Epithelial cell of proximal tubule (primary cell): ENCODE results near the gene HEPHL1. TPM values are rescaled to one million over a fixed set of nuclear protein-coding genes. Genes with fewer than 3 reads are reported as not detected.

Source experiments
- DNase-seq: peaks from one replicate; pipeline ENCODE4 v3.0.0-alpha.2; 2011; ENCODE audit warnings: low read depth
- H3K4me3 ChIP-seq: 2 replicates; pipeline ENCODE4 v1.5.1; 2011; ENCODE audit warnings: low read depth, mild to moderate bottlenecking, low read length
- total RNA-seq: library from RNA; depleted of rRNA; stranded (reverse); fragments of >200 nt; gene quantifications from 2 replicates; pipeline ENCODE4 v1.2.3, GENCODE V29; 2015
- TF ChIP-seq, protein P1 (sequence below): conservative IDR thresholded peaks from 2 replicates; pipeline ENCODE4 v1.5.1; 2012; ENCODE audit warnings: low read depth, mild to moderate bottlenecking, low read length

Gene HEPHL1
- total RNA-seq, 1 donor from 2014 or later, result not detected

DNA sequence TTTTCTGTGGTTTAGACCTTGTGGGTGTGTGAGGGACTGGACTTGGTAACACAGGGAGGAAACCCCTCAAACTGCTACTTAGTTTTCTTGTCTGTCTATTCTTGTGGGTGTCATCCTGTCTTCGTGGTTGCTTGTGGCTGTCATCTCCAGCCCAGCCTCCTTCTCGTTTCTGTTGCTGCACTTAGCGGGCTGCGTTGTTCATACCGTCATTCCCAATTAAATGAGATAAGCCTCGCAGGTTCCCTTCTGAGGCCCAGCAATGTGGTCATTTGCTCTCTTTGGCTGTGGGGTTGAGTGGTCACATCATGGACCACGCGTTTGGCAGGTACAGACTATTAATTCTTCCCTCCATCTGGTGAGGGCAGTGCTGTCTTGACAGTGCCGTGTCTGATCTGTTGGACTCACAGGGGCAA, 126.3 kb downstream of the HEPHL1 start:
- TF ChIP-seq, protein P1, sequence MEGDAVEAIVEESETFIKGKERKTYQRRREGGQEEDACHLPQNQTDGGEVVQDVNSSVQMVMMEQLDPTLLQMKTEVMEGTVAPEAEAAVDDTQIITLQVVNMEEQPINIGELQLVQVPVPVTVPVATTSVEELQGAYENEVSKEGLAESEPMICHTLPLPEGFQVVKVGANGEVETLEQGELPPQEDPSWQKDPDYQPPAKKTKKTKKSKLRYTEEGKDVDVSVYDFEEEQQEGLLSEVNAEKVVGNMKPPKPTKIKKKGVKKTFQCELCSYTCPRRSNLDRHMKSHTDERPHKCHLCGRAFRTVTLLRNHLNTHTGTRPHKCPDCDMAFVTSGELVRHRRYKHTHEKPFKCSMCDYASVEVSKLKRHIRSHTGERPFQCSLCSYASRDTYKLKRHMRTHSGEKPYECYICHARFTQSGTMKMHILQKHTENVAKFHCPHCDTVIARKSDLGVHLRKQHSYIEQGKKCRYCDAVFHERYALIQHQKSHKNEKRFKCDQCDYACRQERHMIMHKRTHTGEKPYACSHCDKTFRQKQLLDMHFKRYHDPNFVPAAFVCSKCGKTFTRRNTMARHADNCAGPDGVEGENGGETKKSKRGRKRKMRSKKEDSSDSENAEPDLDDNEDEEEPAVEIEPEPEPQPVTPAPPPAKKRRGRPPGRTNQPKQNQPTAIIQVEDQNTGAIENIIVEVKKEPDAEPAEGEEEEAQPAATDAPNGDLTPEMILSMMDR, result no peak
- no peak overlapping the region for H3K4me3 ChIP-seq
- no peak for DNase-seq

DNA sequence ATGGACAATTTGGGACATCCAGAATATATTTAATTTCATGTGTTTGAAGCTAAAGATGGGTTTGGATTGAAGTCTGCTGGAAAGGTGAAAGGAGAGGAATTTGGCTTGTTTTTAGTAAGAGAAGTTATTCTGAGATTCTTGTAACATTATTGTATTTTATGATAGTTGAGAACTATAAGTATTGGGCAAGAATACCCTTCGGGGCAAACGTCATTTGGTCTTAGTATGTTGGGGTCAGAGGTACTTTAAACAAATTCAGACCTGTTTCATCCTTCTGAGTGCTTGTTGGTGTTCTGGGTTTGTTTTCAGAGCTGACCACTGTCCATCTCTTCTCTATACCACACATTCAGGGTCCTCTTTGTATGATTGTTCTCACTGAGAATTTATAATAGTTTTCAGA, 127.0 kb downstream of the HEPHL1 start:
- DNase-seq, result no peak
- H3K4me3 ChIP-seq, result no peak overlapping the region
- TF ChIP-seq, protein P1, result no peak

DNA sequence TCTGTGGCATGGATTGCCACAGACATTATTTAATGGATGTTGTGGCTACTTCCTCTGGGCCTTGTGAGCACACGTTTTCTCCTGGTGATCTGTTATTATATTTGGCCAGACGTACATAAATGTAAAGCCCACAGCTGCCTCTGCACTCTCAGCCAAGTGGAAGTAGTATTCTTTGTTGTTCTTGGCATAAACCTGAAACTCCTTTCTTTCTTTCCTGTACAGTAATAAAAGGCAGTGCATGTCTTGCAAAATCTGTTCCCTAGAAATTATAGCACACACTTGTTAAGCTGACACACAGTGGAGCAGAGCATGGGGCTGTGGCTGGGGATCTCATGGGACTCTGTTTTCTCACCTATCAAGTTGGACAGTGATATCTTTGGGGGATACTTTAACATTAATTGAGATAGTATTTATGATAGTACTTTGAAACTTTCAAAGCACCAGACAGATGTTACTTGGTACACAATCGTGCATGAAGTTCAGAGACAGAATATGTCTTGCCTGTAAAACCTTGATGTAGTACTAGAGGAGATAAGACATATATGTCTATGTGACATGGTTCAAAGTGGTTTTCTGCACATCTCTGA, 128.4 kb downstream of the HEPHL1 start:
- TF ChIP-seq, protein P1, result no peak
- no peak for DNase-seq
- no peak overlapping the region for H3K4me3 ChIP-seq

DNA sequence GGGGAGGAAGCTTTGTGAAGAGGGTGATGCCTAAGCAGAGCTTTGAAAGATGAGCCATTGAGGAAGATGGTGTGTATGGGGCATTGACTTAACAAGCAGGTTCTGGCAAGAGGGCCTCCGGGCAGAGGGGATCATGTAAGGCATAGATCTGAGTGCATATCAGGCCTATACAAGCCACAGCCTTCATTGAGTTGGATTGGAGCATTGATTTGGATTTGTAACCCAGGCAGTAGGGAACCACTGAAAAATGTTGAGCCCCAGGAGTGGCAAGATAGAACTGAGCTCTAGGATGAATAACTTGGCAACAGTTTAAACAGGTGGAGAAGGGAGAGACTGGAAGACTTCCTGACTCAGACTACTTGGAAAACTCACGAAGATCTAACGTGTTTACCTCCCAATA, 128.9 kb downstream of the HEPHL1 start:
- H3K4me3 ChIP-seq, result no peak overlapping the region
- no peak for DNase-seq
- TF ChIP-seq, protein P1, result no peak

DNA sequence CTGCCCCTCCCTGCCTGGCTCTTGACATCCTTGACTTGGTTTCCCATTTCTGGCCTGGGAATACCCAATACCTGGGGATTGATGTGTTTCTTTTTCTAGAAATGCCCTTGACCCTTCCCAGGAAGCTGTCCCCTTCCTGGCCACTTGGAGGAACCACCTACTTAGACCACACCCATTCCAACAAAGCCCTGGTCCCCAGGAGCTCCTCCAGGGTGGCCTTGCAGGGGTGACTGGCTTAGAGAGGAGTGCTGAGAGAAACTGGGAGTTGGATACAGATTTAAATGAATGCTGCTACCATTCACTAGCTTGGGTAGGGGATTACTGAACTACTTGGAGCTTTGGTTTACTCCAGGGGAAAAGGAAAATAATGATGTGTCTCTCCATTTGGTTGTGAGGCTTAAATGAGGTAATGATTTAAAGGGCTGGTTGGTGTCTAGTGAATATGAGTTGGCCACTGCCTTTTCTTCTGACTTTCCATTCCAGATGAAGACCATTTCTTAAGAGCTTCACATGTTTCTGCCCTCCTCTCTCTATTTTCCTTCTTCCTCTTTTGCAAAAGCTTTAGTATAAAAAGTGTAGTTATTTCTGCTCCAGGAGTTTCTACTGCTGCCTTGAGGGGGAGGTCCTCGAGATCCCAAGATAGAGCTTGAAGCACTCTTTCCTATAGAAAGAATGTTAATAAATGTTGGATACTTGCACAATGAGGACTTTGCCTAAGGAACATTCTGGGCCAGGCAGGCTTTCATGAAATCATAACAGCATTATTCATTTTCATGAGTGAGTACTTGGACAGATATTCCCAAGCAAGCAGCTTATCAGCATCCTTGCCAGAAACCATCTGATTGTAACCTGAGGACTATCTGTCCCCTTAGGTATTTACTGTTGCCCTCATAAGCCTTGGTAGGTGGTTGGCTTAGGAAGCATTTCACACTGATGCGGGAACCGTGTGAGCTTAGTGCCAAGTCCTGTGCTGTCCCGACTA, 129.8 kb downstream of the HEPHL1 start:
- DNase-seq, result no peak
- TF ChIP-seq, protein P1, result no peak
- no peak overlapping the region for H3K4me3 ChIP-seq

DNA sequence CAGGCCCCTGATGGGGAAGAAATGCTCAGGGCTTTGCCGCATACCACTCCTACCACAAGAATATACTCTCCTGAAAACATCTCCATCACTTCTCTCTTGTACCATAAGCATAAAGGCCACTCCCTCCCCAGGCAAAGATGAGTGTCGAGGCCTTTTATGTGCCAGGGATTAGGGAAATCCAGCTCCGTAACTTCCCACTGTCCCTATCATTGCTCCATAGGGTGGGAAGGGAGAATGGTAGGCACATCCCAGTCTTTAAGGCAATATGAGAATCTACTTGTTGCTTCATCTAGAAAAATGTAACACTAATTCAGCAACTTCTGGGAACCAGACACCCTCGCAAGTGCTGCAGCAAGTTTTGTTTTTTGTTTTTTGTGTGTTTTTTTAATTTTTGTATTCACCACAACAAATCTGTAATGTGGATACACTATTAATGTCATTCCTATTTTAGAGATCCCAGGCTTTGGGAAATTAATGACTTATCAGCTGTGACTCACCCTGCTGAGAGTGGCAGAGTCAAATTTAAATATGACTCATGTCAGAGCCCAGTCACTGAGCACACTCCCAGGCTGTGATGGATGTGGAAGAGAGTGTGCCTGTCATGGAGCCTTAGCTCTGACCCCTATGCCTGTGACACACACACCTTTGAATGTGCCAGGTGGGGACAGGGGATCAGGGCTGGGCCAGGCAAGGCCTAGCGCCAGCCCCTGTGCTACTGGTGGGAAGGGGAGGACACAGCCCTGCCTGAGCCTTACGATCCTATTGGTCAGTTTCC, 130.9 kb downstream of the HEPHL1 start:
- TF ChIP-seq, protein P1, result no peak
- DNase-seq, result no peak
- no peak overlapping the region for H3K4me3 ChIP-seq
